Pancreas (tissue), 10 donors: ENCODE measurements around the gene NUDT14. TPM values are rescaled to one million over a fixed set of nuclear protein-coding genes. Genes with fewer than 3 reads are reported as not detected.

ENCODE experiments used
- ATAC-seq, 4 donors: fragments of 200-7000 bp; cut with Tn5 transposase; one replicate each; pipeline versions ENCODE4 v1.8.0 to v1.9.1; 2020; ENCODE audit warnings: mild to moderate bottlenecking in 4 of 4, moderate library complexity in 4 of 4
- DNase-seq, 6 donors: peaks; one replicate each; pipeline ENCODE4 v3.0.0-alpha.2; 2020
- FAIRE-seq: peaks from 2 replicates; lab custom pipeline; 2012; peaks lifted over from hg19 to GRCh38; lab: Jason Lieb, UNC
- H3K27ac ChIP-seq, 4 donors: fragments of 200-600 bp; sonication (generic); 1 replicate in 3 of 4; 2 replicates in 1 of 4; pipeline versions ENCODE4 v1.5.0 to v1.8.0; 2020
- H3K27me3 ChIP-seq, 4 donors: fragments of 200-600 bp; one replicate each; pipeline ENCODE4 v1.8.0; 2021
- H3K36me3 ChIP-seq, 3 donors: fragments of 200-600 bp; sonication (generic) in 1 of 3; one replicate each; pipeline versions ENCODE4 v1.5.0 to v1.8.0; 2020 to 2021
- H3K4me1 ChIP-seq, 3 donors: fragments of 200-600 bp; one replicate each; pipeline ENCODE4 v1.8.0; 2021
- H3K4me3 ChIP-seq, 4 donors: fragments of 200-600 bp; sonication (generic) in 2 of 4; one replicate each; pipeline versions ENCODE4 v1.5.0 to v1.8.0; 2020 to 2021
- H3K9me3 ChIP-seq, 4 donors: fragments of 200-600 bp; one replicate each; pipeline ENCODE4 v1.8.0; 2021
- CTCF ChIP-seq, 4 donors: fragments of 200-600 bp; sonication (generic) in 3 of 4; IDR thresholded peaks; one replicate each; pipeline versions ENCODE4 v1.5.0 to v1.8.0; 2021; ENCODE audit warnings: antibody characterized with exemption in 4 of 4
- WGBS, 2 donors: extraction: QIAGEN DNeasy Blood & Tissue Kit; methylation state at CpG; one replicate each; pipeline ENCODE4 v1.1.7; 2013; 5-methylcytosine and 5-hydroxymethylcytosine counted together
- intact Hi-C, 3 donors: fragments of 100-400 bp; cut with DNase I; formaldehyde crosslinking; loops; one replicate each; pipeline versions ENCODE4 v1.11.1 to v1.14.2; 2022
- polyA plus RNA-seq, 2 donors: library from polyadenylated mRNA; stranded (reverse); fragments of 200-250 nt; gene quantifications; one replicate each; pipeline ENCODE4 v1.2.3, GENCODE V29; 2013
- total RNA-seq, 6 donors: library from RNA; stranded (reverse); fragmentation: NEBNext Ultra II Directional in 4 of 6; extraction: Animal tissue kit (Norgen Biotek cat#: 25700) in 4 of 6; gene quantifications; one replicate each; pipeline versions ENCODE4 v1.2.1 to v1.2.4, GENCODE V29; 2021 to 2023
- donor health status: healthy with polysubstance abuse.
- donor health status: DM: no; HTN: no; CAD: no; lungs with moderate emphysema.
- donor health status: DM: no; HTN: no; CAD: no.
- donor health status: control.
- donor health status: control.
- donor health status: Bipolar disorder and iron deficiency.
- donor health status: DM: yes; HTN: yes; CAD: no.
- donor health status: DM: no; HTN: no; CAD: no.
- donor health status: DM: no; HTN: no; CAD: no.
- donor health status: DM: yes; HTN: yes; CAD: no.

NUDT14 gene
- total and polyA plus RNA-seq, 8 donors = 24.7 to 64.9 (median 32.6) TPM

GRCh38 chr14:105173145-105173544, 8.0 kb downstream of the NUDT14 start:
- Histone ChIP-seq H3K36me3 (no peaks in the 10 kb centered on the region), H3K4me1 (peaks cover 14 to 21% (median 19%) of the 10 kb centered on the region in 3 donors), H3K9me3 (no peaks in the 10 kb centered on the region), H3K4me3 (no peak overlapping the region), H3K27me3 (no peaks in the 10 kb centered on the region), H3K27ac (no peak overlapping the region)
- intact Hi-C loops = no loop called here
- no peak for DNase-seq
- no peak for ATAC-seq
- no peak for TF ChIP-seq CTCF (IDR thresholded peaks at IDR 0.05)
- FAIRE-seq = no peak
- WGBS, 2 donors = 92 to 96% methylated on average over 13 of the region's 13 CpGs

- Histone ChIP-seq H3K4me1 (peaks cover 14 to 21% (median 19%) of the 10 kb centered on the region in 3 donors), H3K27me3 (no peaks in the 10 kb centered on the region), H3K36me3 (no peaks in the 10 kb centered on the region), H3K27ac (no peak overlapping the region), H3K9me3 (no peaks in the 10 kb centered on the region), H3K4me3 (no peak overlapping the region)
- no peak for DNase-seq
- intact Hi-C loops = no loop called here
- TF ChIP-seq CTCF (IDR thresholded peaks at IDR 0.05) = no peak
- FAIRE-seq = no peak
- ATAC-seq = no peak
- WGBS, 2 donors = 63 to 64% methylated on average over 7 of the region's 7 CpGs
Measured at GRCh38 chr14:105172476-105172875, 8.6 kb downstream of the NUDT14 start.

DNA sequence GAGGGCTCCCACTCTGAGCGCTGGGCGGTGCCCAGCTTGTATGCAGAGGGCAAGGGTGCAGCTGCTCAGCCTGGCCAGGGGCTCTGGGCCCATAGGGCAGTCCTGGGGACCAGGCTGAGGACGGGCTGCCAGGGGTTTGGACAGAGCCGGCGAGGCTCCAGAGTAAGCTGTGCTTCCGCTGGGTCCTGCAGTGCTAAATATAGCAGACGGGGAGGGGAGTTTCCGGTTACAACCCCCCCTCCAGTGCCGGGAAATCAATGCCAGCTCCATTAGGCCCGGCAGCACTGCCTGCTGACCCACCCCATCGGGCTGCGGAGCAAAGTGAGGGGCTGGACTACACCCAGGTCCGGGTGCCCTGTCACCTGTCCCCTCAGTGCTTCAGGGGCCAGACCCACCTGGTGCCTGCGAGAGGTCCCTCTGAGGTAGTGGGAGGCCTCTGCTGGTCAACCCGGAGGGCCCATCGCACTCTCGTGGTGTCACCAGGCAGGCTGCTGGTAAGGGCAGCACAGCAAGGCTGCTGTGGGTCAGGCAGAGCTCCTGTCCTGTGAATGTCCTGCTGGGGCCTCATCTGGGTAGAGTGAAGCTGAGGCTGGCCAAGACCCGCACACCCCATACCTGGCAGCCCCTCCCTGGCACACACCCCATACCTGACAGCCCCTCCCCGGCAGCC, 10.0 kb downstream of the NUDT14 start:
- 14 to 18% methylated on average over 19 of the region's 19 CpGs for WGBS, 2 donors
- H3K4me1 ChIP-seq = peaks cover 8 to 22% (median 18%) of the 10 kb centered on the region in 3 donors
- H3K36me3 ChIP-seq = no peaks in the 10 kb centered on the region
- H3K27me3 ChIP-seq = no peaks in the 10 kb centered on the region
- peak; percentile 21 to 69 (median 53) for ATAC-seq
- H3K4me3 ChIP-seq = no peak overlapping the region
- H3K9me3 ChIP-seq = no peaks in the 10 kb centered on the region
- intact Hi-C loops = no loop called here
- no peak for TF ChIP-seq CTCF (IDR thresholded peaks at IDR 0.05)
- peak overlapping the region in 3 of 4 donors; percentile 7 to 53 (median 47) for H3K27ac ChIP-seq
- peak in 2 of 6 donors; percentile 61 to 67 for DNase-seq
- no peak for FAIRE-seq

- FAIRE-seq = no peak
- ATAC-seq = no peak
- no peak for TF ChIP-seq CTCF (IDR thresholded peaks at IDR 0.05)
- H3K4me3 ChIP-seq = no peak overlapping the region
- H3K27ac ChIP-seq = peak overlapping the region in 1 of 4 donors; percentile 47
- H3K27me3 ChIP-seq = no peaks in the 10 kb centered on the region
- no peaks in the 10 kb centered on the region for H3K36me3 ChIP-seq
- intact Hi-C loops = loop anchor here in 1 of 3 donors (10.0 kb wide), 1 partner anchor 75 kb away; no protein-coding TSS in a partner anchor
- no peaks in the 10 kb centered on the region for H3K9me3 ChIP-seq
- DNase-seq = no peak
- peaks cover 7 to 20% (median 13%) of the 10 kb centered on the region in 3 donors for H3K4me1 ChIP-seq
- WGBS, 2 donors = 79 to 84% methylated on average over 22 of the region's 22 CpGs
Measured at GRCh38 chr14:105169776-105170655, 11.1 kb downstream of the NUDT14 start.
